Skin of body (tissue), 2 donors: ENCODE results near the gene SLC37A1. TPM values are rescaled to one million over a fixed set of nuclear protein-coding genes. Genes with fewer than 3 reads are reported as not detected.
"Not testable (repeated sequence)": the region's sequence is repeated elsewhere in the genome, so short reads cannot be mapped to it uniquely, and the experiment has no call there.

ENCODE experiments used
- DNase-seq: peaks from one replicate; lab custom pipeline; 2025; lab: John Stamatoyannopoulos, UW
- total RNA-seq: library from RNA; depleted of rRNA; stranded (reverse); fragments of >200 nt; gene quantifications from one replicate; pipeline ENCODE4 v1.2.3, GENCODE V29; 2014

Gene SLC37A1
- total RNA-seq = 3.9 TPM

- DNase-seq = no peak
Measured at GRCh38 chr21:42513151-42513984, at the start of gene SLC37A1. TSS of gene SLC37A1 (plus strand) at chr21:42513852. CDS start at chr21:42518455, 4,603 bp downstream.

GRCh38 chr21:42463861-42464515 is 49.7 kb upstream of the SLC37A1 start:
- no peak for DNase-seq

- no peak for DNase-seq
Measured at GRCh38 chr21:42465008-42465802, 48.4 kb upstream of the SLC37A1 start.

- DNase-seq = no peak
Measured at GRCh38 chr21:42465803-42466127, 47.9 kb upstream of the SLC37A1 start.

GRCh38 chr21:42466700-42467099 is 47.0 kb upstream of the SLC37A1 start:
- no peak for DNase-seq

GRCh38 chr21:42467140-42467983 is 46.3 kb upstream of the SLC37A1 start:
- no peak for DNase-seq

- DNase-seq = no peak
Measured at GRCh38 chr21:42468491-42469131, 45.0 kb upstream of the SLC37A1 start.

- DNase-seq = no peak
Measured at GRCh38 chr21:42469272-42469671, 44.4 kb upstream of the SLC37A1 start.

- not testable (repeated sequence) for DNase-seq
Measured at GRCh38 chr21:42469726-42470125, 43.9 kb upstream of the SLC37A1 start.

- DNase-seq = no peak
Measured at GRCh38 chr21:42471206-42471605, 42.4 kb upstream of the SLC37A1 start.

- no peak for DNase-seq
Measured at GRCh38 chr21:42471716-42472330, 41.8 kb upstream of the SLC37A1 start.

- no peak for DNase-seq
Measured at GRCh38 chr21:42472521-42472920, 41.1 kb upstream of the SLC37A1 start.

- DNase-seq = no peak
Measured at GRCh38 chr21:42473498-42474042, 40.1 kb upstream of the SLC37A1 start.

- no peak for DNase-seq
Measured at GRCh38 chr21:42474043-42474831, 39.4 kb upstream of the SLC37A1 start.

- no peak for DNase-seq
Measured at GRCh38 chr21:42475036-42475435, 38.6 kb upstream of the SLC37A1 start.

- DNase-seq = no peak
Measured at GRCh38 chr21:42475526-42476387, 37.9 kb upstream of the SLC37A1 start.

GRCh38 chr21:42476388-42477331 is 37.0 kb upstream of the SLC37A1 start:
- DNase-seq = no peak
